GM19324 (cell line): ENCODE measurements around the gene PKNOX2.

Experiments
- ATAC-seq: cut with Tn5 transposase; IDR thresholded peaks from one replicate; pipeline ENCODE4 v1.9.1; 2021; ENCODE audit warnings: mild to moderate bottlenecking, moderate library complexity; ENCODE audit not compliant: unreplicated experiment, low FRiP score

The PKNOX2 gene

DNA sequence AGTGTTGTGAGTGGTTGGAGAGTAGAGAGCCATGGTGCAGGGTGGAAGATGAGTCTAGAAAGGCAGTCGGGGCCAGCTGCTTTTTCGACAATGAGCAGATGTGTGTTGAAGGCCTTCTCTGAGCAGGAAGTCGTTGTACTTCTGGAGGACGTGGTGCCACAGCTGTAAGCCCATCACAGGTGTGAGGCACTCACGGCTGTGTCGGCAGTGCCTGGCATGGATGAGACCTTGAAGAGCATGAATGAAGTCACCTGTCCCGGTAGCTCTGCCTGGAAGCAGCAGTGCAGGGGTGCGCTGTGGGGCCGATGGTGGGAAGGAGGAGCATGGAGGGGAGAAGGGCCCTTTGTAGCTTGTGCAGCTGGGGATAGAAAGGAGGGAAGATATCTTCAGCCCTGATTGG is 165.2 kb downstream of the PKNOX2 start:
- ATAC-seq: no peak

DNA sequence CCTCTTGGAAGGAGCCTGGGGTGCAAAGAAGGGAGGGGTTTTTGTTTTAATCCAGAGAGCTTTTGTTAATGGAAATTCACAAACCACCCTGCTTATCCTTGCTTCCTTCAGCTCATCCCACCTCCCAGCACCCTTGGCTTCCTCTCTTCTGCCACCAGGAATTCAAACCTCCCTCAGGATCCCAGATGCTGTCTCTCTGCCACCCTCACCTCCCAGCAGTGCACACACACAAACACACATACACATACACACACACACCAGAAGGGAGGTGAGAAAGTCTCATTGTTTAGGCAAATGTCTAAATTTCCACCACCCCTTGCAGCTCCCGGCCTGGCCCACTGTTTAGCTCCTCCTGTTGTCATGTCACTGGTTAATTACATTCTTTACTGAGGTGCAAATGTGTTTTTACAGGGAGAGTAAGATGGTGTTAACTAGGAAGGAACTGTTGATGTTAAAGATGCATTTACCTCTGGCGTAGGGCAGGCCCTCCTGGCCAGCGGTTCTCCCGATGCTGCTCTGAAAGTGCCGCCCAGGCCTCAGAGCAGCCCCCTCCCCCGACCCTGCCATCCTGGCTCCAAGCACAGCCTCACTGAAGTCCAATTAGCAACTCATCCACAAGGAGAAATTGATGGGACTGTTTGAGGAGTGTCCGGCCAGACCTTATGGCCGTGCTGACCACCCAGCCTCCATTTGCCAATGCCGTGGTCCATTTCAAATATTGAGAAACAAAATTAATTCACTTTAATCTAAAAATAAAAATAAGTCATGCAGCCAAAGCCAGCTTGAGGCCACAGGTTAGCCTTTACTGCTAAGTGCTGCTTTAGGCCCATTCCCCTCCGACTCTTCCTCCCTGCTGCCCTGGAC is 166.1 kb downstream of the PKNOX2 start:
- no peak for ATAC-seq

DNA sequence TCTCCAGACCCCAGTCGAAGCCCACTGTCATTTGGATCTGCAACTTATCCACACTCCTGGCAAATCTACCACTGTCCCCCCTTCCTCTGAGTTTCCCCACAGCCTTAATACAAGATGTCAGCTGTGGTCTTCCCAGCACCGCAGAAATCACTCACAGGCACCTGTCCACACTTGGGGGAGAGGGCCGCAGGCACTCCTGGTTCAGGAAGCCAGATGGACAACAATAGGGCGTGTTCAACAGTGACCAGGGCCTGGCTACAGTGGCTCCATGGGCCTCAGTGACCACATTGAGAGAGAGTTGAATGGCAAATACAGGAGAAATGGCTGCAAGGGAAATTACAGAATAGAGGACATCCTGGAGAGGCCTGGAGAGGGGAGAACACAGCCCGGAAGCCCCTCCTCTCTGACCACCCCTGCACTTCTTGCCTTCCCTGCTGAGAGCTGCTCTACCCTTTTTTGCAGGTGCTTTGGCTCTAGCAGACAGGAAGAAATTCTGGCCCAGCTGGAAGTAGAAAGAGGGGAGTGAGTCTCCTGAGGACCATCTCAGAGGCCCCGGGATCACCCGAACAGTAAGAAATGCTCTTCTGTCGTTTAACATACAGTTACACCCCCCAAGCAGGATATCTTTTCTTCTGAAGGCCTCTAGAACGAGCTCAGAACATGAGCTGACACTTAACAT is 166.9 kb downstream of the PKNOX2 start:
- no peak for ATAC-seq

DNA sequence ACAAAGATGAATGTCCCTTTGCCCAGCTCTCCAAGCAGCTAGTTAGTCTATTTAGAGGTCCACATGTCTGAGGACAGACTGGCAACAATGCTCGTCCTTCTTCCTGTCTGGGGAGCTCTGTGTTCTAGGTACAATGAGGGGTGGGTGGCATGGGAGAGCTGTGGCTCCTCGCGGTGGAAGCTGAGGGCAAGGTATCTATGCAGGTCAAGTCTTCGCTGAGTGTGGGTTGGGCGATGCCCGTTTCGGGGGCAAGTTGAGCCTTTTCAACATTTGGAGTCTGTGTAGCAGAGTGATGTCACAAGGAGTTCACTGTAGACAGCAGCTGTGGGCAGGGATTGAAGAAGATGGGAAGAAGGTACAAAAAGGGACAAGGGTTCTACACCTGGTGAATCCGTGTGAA is 168.3 kb downstream of the PKNOX2 start:
- no peak for ATAC-seq

DNA sequence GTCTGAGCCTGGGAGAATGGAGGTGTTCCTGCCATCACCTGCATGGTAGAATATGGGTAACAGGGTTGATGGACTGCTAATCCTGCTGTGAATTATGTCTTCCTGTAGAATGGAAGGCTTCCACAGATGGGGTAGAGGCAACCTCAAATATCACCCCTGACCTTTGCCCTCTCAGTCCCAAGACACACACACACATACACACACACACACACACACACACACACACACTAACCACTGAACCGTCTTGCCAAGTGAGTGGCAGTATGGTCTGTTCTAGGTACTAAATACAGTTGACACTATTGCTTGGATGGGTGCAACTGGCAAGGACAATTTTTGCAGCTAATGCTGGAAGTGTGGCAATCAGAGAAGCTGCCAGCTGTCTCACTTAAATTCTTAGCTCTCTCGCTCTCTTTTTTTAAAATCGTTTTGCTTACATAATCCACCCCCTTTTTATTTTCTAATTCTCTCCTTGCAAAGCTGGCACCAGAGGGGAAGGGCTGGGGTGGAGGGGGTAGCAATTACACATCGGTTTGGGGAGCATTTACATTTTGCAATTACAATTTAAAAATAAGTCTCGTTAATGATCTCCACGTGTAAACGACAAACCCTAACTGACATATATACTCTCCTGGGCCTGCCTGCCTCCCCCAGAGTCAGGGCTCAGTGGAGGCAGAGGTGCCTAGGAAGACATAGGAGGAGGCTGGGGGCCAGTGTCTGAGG is 169.0 kb downstream of the PKNOX2 start:
- ATAC-seq: no peak

DNA sequence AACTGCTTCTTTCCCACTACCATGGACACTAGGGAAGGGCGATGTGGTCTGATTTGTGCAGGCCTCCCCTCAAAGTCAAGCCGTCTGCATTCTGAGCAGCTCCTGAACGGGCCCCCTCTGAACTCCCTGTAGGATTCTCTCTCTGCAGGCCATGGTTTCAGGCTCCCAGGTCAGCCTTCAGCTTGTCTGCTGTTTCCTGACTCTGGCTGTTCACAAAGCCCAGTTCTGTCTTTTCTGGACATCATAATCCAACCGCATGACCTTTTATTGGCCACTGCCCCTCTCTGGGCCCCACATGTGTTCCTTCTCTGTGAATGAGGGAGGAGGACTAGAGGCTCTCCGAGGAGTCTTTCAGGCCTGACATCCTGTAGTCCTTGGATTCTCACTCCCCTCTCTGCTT is 170.6 kb downstream of the PKNOX2 start:
- no peak for ATAC-seq

DNA sequence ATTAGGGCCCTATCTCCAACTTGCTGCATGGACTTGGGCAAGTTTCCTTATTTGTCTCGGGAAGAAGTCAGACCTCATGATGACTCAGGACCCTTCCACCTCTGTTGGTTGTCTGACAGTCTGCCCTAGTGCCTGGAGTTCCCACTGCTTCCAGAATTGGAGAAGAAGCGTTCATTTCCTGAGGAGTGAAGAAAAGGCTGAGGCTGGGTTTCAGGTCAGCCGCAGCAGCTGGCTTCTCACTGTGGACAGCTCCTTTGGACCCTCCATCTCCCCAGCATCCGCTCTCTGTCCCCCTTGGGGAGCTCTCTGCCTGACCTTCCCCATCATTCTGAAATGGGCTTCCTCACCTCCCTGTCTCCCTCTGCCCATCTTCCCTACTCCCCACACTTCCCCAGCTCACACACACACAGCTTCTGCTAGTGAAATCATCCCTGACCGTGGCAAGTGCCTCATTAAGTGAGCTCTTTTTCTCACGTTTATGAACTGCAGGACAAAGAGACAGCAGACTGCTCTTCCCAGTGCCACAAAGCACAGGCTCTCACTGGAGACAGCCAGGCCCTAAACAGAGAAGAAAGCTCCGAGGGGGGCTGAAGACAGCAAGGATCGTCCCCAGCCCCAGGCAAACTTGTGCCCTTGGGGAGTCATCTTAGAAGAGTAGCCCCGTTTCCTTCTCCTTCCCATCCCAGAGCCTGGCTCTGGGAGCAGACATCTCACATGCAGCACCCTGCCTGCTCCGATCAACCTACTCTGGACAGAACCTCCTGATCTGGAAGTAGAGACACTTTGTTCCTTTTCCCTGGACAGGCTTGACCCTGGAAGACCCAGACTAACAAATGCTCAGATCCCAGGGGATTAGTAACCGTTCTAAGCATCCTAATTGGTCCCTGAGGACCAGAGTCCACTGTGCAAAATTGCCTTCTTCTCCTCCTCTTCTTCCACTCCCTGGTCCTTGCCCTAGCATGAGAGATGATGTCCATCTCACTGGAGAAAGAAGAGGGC is 173.6 kb downstream of the PKNOX2 start:
- no peak for ATAC-seq

DNA sequence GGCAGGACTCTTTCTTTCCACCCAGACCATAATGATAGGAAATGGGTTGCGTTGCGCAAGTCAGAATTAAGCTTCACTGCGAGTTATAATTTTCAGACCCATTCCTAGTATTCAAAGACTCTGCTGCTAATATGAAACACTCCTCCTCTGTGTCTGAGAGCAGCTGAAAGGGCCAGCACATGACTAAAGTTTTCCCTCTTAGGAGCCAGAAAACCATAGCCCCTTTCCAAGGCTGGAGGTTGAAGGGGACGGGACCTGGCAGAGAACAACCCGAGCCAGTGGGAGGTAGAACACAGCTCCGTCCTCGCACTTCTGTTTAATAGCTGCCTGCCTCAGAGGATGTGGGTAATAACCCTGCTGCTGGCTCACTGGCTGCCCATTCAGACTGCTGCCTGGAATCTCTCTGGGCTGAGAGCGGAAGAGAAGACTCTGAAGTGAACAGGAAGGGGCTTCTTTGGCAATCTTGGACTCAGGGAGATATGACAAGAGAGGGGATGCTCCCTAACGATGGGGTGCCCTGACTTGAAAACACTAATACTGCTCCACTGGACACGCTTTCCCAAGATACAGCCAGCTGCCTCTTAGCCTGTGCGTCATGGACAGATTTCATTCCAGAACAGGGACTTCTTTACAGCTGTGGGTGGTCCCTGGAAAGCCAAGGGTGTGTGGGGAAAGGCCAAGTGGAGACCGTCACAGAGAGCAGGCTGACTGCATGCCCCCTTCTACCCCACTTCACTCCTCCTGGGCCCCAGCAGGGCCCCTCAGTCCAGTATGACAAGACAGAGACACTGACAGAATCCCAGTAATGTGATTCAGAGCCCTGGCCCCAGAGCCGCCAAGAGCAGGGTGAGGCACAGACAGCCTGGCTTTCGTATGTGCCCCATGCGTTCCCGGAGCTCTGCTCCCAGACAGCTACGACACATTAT is 174.6 kb downstream of the PKNOX2 start:
- no peak for ATAC-seq

DNA sequence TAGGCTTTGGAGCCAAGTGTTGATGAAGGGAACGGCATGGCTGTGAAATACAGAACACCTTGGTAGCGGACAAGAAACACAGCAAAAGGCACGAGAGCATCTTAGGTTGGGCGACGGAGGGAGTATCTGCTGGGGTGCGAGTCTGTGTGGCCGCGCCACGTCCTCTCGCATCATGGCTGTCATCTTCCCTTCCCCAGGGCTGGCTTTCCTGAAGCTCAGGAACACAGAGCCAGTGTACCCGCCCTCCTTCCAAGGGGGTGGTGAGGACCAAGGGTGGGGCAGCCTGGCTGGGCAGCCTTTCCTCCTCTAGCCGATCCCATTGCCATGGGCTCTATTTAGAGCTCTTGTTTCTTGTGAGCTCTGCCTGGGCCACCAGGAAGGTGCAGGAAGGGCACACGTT is 177.1 kb downstream of the PKNOX2 start:
- ATAC-seq: no peak

DNA sequence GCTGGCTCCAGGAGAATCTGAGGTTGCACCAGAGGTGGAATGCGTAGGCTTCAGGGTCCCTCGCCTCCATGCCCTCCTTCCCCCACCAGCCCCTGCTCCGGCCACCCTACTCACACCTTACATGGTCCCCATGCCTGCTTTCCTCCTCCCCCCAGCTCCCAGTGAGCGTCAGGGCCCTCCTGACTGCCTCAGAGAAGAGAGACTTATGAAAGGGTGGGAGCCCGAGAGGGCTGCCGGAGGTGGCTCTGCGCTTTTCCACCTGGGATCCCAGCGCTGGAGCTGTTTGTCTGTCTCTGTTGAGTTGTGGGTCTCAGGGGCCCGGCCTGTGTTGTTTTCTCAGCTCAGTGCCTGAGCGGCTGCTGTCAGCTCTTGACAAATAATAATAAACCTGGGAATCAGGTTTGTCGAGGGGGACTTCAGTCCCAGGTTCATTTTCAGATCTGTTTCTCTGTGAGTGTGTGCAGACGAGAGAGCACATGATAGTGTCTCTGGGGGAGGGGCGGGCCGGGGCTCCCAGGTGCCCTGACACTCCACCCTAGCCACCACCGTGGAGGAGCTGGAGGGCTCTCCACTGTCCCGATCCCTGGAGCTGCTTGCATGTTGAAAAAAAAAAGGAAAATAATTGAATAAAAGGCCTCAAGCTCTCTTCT is 177.9 kb downstream of the PKNOX2 start:
- ATAC-seq: no peak

DNA sequence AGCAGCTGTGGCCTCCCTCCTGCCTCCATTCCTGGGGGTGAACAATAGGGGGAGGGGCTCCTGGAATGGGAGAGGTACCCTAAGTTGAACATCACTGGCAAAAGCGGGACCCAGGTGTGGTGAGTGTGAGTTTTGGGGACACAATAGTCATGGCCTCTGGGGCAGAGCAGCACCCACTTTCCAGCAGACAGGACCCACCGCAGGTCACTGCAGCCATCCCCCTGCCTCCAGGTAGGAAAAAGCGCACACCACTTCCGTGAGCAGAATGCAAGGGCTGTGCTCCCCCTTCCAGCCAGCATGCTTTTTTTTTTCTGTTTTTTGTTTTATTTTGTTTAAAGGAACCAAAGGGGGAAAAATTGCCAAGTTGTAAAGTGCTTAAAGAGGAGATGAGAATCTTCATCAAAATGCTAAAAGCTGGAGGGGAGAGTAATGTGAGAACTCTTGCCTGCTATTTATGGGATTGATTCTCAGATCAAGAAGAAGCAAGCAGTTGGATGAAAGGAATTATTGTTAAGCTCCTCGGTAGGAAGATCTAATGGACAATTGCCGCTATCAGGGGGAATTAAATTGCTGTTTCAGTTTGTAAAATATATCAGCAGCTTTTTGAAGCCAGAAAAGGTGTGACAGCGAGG is 178.7 kb downstream of the PKNOX2 start:
- no peak for ATAC-seq

DNA sequence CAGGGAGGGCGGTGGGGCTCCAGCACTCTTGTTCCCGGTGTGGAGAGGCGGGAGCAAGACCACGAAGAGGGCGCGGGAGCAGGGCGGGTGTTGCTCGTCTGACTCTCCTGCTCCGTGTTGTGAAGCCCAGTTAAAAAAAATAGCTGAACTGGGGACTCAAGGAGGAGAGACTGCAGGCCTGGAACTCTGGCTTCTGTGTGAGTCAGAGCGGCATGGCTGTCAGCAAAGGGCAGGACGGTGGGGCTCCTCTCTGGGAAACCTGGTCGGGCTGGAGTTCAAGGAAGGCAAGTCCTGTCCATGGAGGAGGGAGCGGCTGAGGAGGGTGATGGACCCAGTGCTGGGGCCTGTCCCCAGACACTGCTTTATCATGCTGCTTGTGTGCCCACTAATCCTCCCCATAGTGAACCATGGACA is 179.2 kb downstream of the PKNOX2 start:
- ATAC-seq: no peak

DNA sequence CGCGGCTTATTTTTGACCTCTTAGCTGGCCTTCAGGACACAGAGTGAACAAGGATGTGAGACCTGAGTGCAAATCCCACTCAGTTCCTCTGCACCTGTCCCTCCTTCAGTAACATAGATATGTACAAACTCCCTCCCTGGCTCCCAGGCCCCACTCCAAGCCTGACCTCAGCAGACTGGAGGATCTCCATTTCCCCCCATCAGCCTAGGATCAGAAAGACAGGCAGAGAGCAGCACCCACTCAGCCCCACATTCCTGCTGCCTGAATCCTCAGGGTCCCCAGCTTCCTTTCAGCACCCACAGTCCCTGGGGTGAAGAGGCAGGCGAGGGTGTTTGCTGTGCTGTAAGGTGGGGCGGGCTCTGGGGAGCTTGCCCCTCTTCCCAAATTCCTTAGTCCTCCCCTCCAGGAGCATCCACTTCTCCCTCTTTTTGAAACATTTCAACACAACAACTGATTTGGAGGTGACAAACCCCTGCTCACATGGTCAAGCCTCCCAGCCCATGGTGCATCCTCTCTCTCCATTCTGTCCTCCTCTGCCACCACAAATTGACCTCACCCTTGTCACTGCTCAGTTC is 180.4 kb downstream of the PKNOX2 start:
- no peak for ATAC-seq

DNA sequence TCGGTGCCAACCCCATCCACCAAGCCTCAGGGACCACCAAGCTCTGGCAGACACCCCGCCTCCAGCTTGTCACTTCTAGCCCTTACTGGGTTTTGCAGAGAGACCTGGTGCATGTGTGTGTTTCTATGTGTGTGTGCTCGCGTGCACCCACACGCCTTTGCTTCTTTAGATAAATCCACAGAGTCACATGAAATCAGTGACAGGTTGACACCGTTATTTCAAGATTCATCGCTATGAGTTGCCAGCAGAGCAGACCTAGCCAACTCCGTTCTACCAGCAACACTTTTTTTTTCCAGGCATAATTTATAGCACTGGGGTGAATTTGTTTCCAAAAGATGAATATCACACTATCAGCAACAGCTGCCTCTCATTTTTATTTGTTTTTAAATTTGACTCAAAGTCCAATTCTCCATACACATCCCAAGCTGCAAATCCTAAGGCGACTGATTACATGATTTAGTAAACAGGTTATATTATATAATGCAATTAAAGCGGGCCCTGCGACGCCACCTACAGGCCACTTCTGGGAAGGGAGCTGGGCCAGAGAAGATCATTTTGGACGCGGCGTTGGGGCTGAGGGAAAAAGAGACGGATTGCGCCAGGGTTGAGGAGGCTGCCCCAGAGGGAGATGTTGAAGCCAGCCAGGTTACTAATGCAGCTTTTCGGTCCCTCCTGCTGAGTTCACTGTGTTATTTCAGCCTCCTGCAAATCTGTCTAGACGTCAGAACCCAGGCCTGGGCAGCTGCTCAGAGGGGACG is 181.0 kb downstream of the PKNOX2 start:
- ATAC-seq: no peak

DNA sequence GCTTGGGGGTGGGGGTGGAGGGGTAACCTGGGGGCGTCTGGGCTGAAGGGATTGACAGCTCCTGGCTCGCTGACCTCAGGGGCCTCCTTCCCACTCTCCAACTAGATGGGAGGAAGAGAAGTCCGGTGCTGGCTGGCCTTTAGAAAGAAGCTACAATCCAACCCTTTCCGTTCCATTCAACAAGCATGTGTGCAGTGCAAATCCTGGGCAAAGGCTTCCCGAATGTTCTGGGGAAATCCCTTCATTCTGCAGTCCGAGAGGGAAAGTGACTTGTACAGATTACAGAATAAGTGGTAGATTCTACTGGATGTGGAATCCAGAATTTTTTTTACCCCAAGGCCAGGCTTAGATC is 181.6 kb downstream of the PKNOX2 start:
- no peak for ATAC-seq

DNA sequence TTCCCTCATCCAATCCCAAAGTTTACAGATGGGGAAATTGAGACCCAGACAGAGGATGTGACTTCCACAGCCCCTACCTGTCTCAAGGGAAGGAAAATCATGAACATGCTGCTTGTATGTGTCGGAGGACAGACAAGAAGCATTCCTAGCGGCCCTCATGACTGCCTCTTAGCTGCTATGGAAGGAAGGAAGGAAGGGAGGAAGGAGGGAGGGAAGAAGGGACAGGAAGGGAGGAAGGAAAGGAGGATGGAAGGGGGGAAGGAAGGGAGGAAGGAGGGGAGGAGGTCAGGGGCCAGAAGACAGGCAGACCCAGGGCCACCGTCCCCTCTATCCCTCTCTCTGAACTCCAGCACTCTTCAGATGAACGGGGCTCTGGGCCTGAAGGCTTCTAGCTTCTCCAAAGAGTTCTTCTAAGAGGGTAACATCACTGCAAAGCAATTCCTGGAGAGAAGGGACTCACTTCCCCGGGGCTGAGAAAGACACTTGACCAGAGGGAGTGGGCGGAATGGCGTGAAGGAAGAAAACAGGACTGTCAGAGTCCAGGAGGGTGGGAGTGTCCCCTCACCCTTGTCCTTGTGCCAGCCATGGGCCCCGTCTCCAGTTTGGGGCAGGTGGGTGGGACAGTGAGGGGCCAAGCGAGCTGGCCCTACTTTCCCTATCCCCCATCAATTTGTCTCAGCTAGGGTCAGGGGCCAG is 182.2 kb downstream of the PKNOX2 start:
- ATAC-seq: no peak

DNA sequence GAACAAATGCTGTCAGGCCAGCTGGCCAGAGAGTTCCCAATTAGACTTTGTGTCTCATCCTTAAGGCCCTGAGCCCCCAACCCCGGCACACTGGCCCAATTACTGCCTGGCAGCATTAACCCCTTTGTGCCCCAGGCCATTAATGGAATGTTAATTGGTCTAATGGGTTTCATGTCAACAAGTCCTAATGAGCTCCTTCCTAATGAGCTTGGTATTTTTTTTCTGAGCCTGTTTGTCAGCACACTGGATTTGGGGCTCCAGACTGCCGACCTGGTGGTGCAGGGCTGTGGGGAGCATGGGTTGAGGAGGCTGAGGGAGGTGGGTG is 182.7 kb downstream of the PKNOX2 start:
- ATAC-seq: no peak
